SK-N-SH (cell line): ENCODE results near the gene PWWP2B. TPM values are rescaled to one million over a fixed set of nuclear protein-coding genes. Genes with fewer than 3 reads are reported as not detected.

Source experiments
- CTCF ChIA-PET: fragments of 300-600, 350-600 bp; formaldehyde crosslinking; extraction: SDS; loops from one replicate; lab custom pipeline; 2021; lab: Yijun Ruan, JAX
- POLR2A ChIA-PET: fragments of 350-600 bp; sonication (Branson Sonifier 250); formaldehyde crosslinking; extraction: SDS; loops from one replicate; lab custom pipeline; 2020; ENCODE audit warnings: antibody characterized with exemption, inconsistent platforms; lab: Yijun Ruan, JAX
- DNase-seq: peaks from one replicate; pipeline ENCODE4 v3.0.0; 2012
- H2AFZ ChIP-seq: fragments of 200-600 bp; sonication (generic); 2 replicates; pipeline ENCODE4 v1.8.1; 2016; ENCODE audit warnings: antibody characterized with exemption, mild to moderate bottlenecking, low read depth
- H3F3A ChIP-seq: fragments of 200-600 bp; sonication (generic); replicated peaks from 2 replicates; pipeline ENCODE3; 2016; ENCODE audit warnings: antibody characterized with exemption, mild to moderate bottlenecking; ENCODE audit not compliant: insufficient read depth
- H3K27ac ChIP-seq, 2 experiments: fragments of 200-500 bp in 1 of 2; fragments of 200-600 bp in 1 of 2; sonication (Bioruptor generic) in 1 of 2; sonication (generic), shearing (Covaris generic) in 1 of 2; 2 replicates each; pipeline versions ENCODE4 v1.5.1 to v1.6.1; 2014 to 2016; ENCODE audit warnings: low read depth in 2 of 2, inconsistent platforms in 1 of 2, low read length in 1 of 2, mild to moderate bottlenecking in 1 of 2, mixed read lengths in 1 of 2
- H3K27me3 ChIP-seq: fragments of 200-600 bp; sonication (generic), shearing (Covaris generic); 2 replicates; pipeline ENCODE4 v1.6.1; 2016; ENCODE audit warnings: mixed run types; ENCODE audit not compliant: insufficient read depth
- H3K36me3 ChIP-seq, 2 experiments: fragments of 200-500 bp in 1 of 2; fragments of 200-600 bp in 1 of 2; sonication (Bioruptor generic) in 1 of 2; sonication (generic) in 1 of 2; replicated peaks in 1 of 2; 2 replicates each; pipeline versions ENCODE3 to v1.5.1; 2014 to 2016; ENCODE audit warnings: low read length in 1 of 2, mild to moderate bottlenecking in 1 of 2; ENCODE audit not compliant: insufficient read depth in 2 of 2, control insufficient read depth in 1 of 2
- H3K4me1 ChIP-seq, 2 experiments: fragments of 200-500 bp in 1 of 2; fragments of 200-600 bp in 1 of 2; sonication (Bioruptor generic) in 1 of 2; sonication (generic), shearing (Covaris generic) in 1 of 2; 2 replicates each; pipeline versions ENCODE4 v1.5.1 to v1.6.1; 2014 to 2016; ENCODE audit warnings: low read depth in 1 of 2, low read length in 1 of 2, mixed run types in 1 of 2; ENCODE audit not compliant: insufficient read depth in 2 of 2, control insufficient read depth in 1 of 2
- H3K4me2 ChIP-seq: fragments of 200-600 bp; sonication (generic), shearing (Covaris generic); 2 replicates; pipeline ENCODE4 v1.6.1; 2017; ENCODE audit warnings: mixed run types
- H3K4me3 ChIP-seq, 2 experiments: fragments of 200-500 bp in 1 of 2; fragments of 200-600 bp in 1 of 2; sonication (Bioruptor generic) in 1 of 2; sonication (generic), shearing (Covaris generic) in 1 of 2; 2 replicates each; pipeline versions ENCODE4 v1.5.1 to v1.8.1; 2014 to 2016; ENCODE audit warnings: low read depth in 2 of 2, inconsistent platforms in 1 of 2, low read length in 1 of 2, mild to moderate bottlenecking in 1 of 2, mixed read lengths in 1 of 2, moderate library complexity in 1 of 2
- H3K79me2 ChIP-seq: fragments of 200-600 bp; sonication (generic); 2 replicates; pipeline ENCODE4 v1.8.1; 2017; ENCODE audit warnings: mild to moderate bottlenecking; ENCODE audit not compliant: insufficient read depth
- H3K9ac ChIP-seq: fragments of 200-600 bp; sonication (generic); 2 replicates; pipeline ENCODE4 v1.6.1; 2017; ENCODE audit warnings: mixed run types
- H3K9me2 ChIP-seq: fragments of 200-600 bp; sonication (generic); 2 replicates; pipeline ENCODE4 v1.6.1; 2017; ENCODE audit warnings: mixed run types
- H3K9me3 ChIP-seq: fragments of 200-600 bp; sonication (generic); 2 replicates; pipeline ENCODE4 v1.6.1; 2017; ENCODE audit warnings: mixed run types, mild to moderate bottlenecking, moderate library complexity
- H4K20me1 ChIP-seq: fragments of 200-600 bp; sonication (generic); 2 replicates; pipeline ENCODE4 v1.6.1; 2017; ENCODE audit warnings: mild to moderate bottlenecking, mixed run types; ENCODE audit not compliant: insufficient read depth
- CHD2 ChIP-seq: fragments of 150-350 bp; IDR thresholded peaks from 2 replicates; pipeline ENCODE4 v1.6.1; 2018; ENCODE audit warnings: low read length; ENCODE audit not compliant: partially characterized antibody
- ELF1 ChIP-seq: IDR thresholded peaks from 2 replicates; pipeline ENCODE4 v1.4.0; 2012
- EZH2phosphoT487 ChIP-seq: fragments of 200-600 bp; sonication (generic); IDR thresholded peaks from 2 replicates; pipeline ENCODE4 v1.6.1; 2017; ENCODE audit warnings: low read depth, mixed run types, mild to moderate bottlenecking, antibody characterized with exemption, moderate library complexity, borderline replicate concordance
- FOSL2 ChIP-seq: IDR thresholded peaks from 2 replicates; pipeline ENCODE4 v1.4.0; 2012; ENCODE audit warnings: low read depth, mild to moderate bottlenecking, moderate library complexity, borderline replicate concordance
- FOXM1 ChIP-seq: IDR thresholded peaks from 2 replicates; pipeline ENCODE4 v1.4.0; 2012; ENCODE audit warnings: low read depth, mild to moderate bottlenecking
- GABPA ChIP-seq: IDR thresholded peaks from 2 replicates; pipeline ENCODE4 v1.4.0; 2012; ENCODE audit warnings: low read depth, mild to moderate bottlenecking
- JUND ChIP-seq: IDR thresholded peaks from 2 replicates; pipeline ENCODE4 v1.4.0; 2012
- NFIC ChIP-seq: IDR thresholded peaks from 2 replicates; pipeline ENCODE4 v1.4.0; 2012; ENCODE audit warnings: borderline replicate concordance
- POLR2AphosphoS5 ChIP-seq: IDR thresholded peaks from 2 replicates; pipeline ENCODE4 v1.6.1; 2012; ENCODE audit warnings: low read depth, low read length
- RAD21 ChIP-seq: IDR thresholded peaks from 2 replicates; pipeline ENCODE4 v1.6.1; 2012; ENCODE audit warnings: mild to moderate bottlenecking, low read length
- RFX5 ChIP-seq: IDR thresholded peaks from 2 replicates; pipeline ENCODE4 v1.6.1; 2012; ENCODE audit warnings: mild to moderate bottlenecking, improper control_type of control experiment, low read length
- RXRA ChIP-seq: IDR thresholded peaks from 2 replicates; pipeline ENCODE4 v1.4.0; 2012; ENCODE audit warnings: low read depth, mild to moderate bottlenecking, borderline replicate concordance
- SIN3A ChIP-seq: IDR thresholded peaks from 2 replicates; pipeline ENCODE4 v1.6.1; 2012; ENCODE audit warnings: low read depth, mild to moderate bottlenecking, low read length, moderate library complexity, borderline replicate concordance
- SMC3 ChIP-seq: IDR thresholded peaks from 2 replicates; pipeline ENCODE4 v1.6.1; 2012; ENCODE audit warnings: low read depth, low read length, improper control_type of control experiment
- TAF1 ChIP-seq: IDR thresholded peaks from 2 replicates; pipeline ENCODE4 v1.6.1; 2012; ENCODE audit warnings: low read depth, mild to moderate bottlenecking, low read length, moderate library complexity, borderline replicate concordance
- YY1 ChIP-seq: IDR thresholded peaks from 2 replicates; pipeline ENCODE4 v1.4.0; 2012; ENCODE audit warnings: low read depth, mild to moderate bottlenecking
- WGBS: methylation state at CpG from one replicate; pipeline ENCODE4 v1.1.6; 2017; ENCODE audit warnings: low lambda C conversion rate; 5-methylcytosine and 5-hydroxymethylcytosine counted together
- polyA plus RNA-seq, 3 experiments: library from polyadenylated mRNA; depleted of rRNA; stranded (reverse); fragments of >200 nt; gene quantifications; 2 replicates each; pipeline ENCODE4 v1.2.3, GENCODE V29; 2012
- TF ChIP-seq, protein P1 (sequence below): fragments of 150-350 bp; IDR thresholded peaks from 2 replicates; pipeline ENCODE4 v1.6.1; 2016; ENCODE audit warnings: mild to moderate bottlenecking, low read depth, low read length
- TF ChIP-seq, protein P2 (sequence below): fragments of 150-350 bp; IDR thresholded peaks from 2 replicates; pipeline ENCODE4 v1.6.1; 2017; ENCODE audit warnings: antibody characterized with exemption, low read length, low read depth, borderline replicate concordance
- TF ChIP-seq, protein P3 (sequence below): IDR thresholded peaks from 2 replicates; pipeline ENCODE4 v1.4.0; 2012; ENCODE audit warnings: low read depth
- TF ChIP-seq, protein P4 (sequence below): IDR thresholded peaks from 2 replicates; pipeline ENCODE4 v1.6.1; 2012; ENCODE audit warnings: mild to moderate bottlenecking, low read depth, low read length, moderate library complexity

The PWWP2B gene
- polyA plus RNA-seq, 1 of the 3 experiments (the other 2 are of a cell fraction), result 2.4 TPM

DNA sequence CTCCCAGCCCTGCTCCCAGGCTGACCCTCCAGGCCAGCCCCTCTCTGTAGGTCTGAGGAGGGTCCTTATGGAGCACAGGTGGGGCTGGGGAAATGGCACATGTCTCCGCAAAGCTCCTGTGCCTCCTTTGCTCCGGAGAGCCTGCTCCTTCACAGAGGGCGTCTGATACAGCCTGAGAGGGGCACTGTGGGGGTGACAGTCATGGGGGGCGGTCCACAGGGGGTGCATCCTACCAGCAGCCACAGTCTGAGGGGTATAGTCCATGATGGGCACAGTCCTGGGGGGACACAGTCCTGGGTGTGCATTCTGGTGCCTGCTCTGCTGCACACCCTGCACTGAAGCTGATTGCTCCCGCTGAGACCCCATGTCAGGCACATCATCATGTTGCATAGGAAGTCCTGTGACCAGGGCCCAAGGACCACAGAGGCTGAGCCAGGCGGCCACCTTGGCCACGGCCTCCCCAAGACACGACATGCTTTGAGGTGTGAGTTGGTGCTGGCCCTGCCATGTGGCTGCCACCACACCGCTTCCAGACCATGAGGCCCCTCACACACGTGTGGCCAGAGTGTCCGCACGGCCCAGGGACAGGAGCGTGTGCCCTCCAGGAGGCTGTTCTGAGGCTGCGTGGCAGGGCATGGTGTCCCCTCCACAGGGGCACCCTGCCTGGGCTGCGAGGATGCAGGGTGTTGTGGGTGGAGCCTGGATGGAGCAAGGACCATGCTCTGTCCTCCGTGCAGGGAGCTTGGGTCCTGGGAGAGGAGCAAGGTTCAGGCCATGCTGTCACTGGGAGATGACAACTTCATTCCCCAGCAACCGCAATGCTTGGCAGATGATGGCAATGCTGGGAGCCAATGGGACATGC is 59.2 kb downstream of the PWWP2B start:
- Histone ChIP-seq H3K79me2 (no peaks in the 10 kb centered on the region), H3K4me1 (peaks cover 0 to 13% of the 10 kb centered on the region in 2 experiments; a peak in 1 of 4 replicates), H2AFZ (no peak overlapping the region), H3K9me2 (no peaks in the 10 kb centered on the region), H3K4me2 (no peak overlapping the region), H3K4me3 (no peak overlapping the region), H3K27me3 (no peaks in the 10 kb centered on the region), H3K27ac (no peak overlapping the region), H3F3A (no peaks in the 10 kb centered on the region), H3K36me3 (no peaks in the 10 kb centered on the region), H3K9me3 (no peaks in the 10 kb centered on the region), H4K20me1 (no peaks in the 10 kb centered on the region), H3K9ac (no peak overlapping the region)
- DNase-seq, result no peak
- no peak for TF ChIP-seq ELF1
- TF ChIP-seq, protein P1, sequence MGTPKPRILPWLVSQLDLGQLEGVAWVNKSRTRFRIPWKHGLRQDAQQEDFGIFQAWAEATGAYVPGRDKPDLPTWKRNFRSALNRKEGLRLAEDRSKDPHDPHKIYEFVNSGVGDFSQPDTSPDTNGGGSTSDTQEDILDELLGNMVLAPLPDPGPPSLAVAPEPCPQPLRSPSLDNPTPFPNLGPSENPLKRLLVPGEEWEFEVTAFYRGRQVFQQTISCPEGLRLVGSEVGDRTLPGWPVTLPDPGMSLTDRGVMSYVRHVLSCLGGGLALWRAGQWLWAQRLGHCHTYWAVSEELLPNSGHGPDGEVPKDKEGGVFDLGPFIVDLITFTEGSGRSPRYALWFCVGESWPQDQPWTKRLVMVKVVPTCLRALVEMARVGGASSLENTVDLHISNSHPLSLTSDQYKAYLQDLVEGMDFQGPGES, result no peak
- no peak for TF ChIP-seq RXRA
- TF ChIP-seq, protein P2, sequence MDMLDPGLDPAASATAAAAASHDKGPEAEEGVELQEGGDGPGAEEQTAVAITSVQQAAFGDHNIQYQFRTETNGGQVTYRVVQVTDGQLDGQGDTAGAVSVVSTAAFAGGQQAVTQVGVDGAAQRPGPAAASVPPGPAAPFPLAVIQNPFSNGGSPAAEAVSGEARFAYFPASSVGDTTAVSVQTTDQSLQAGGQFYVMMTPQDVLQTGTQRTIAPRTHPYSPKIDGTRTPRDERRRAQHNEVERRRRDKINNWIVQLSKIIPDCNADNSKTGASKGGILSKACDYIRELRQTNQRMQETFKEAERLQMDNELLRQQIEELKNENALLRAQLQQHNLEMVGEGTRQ, result no peak
- TF ChIP-seq RAD21, result no peak
- TF ChIP-seq FOXM1, result no peak
- no peak for TF ChIP-seq SIN3A
- no peak for TF ChIP-seq CHD2
- no peak for TF ChIP-seq SMC3
- TF ChIP-seq TAF1, result no peak
- no peak for TF ChIP-seq YY1
- no peak for TF ChIP-seq RFX5
- no peak for TF ChIP-seq EZH2phosphoT487
- no peak for TF ChIP-seq NFIC
- TF ChIP-seq, protein P3, sequence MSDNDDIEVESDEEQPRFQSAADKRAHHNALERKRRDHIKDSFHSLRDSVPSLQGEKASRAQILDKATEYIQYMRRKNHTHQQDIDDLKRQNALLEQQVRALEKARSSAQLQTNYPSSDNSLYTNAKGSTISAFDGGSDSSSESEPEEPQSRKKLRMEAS, result no peak
- TF ChIP-seq FOSL2, result no peak
- TF ChIP-seq, protein P4, sequence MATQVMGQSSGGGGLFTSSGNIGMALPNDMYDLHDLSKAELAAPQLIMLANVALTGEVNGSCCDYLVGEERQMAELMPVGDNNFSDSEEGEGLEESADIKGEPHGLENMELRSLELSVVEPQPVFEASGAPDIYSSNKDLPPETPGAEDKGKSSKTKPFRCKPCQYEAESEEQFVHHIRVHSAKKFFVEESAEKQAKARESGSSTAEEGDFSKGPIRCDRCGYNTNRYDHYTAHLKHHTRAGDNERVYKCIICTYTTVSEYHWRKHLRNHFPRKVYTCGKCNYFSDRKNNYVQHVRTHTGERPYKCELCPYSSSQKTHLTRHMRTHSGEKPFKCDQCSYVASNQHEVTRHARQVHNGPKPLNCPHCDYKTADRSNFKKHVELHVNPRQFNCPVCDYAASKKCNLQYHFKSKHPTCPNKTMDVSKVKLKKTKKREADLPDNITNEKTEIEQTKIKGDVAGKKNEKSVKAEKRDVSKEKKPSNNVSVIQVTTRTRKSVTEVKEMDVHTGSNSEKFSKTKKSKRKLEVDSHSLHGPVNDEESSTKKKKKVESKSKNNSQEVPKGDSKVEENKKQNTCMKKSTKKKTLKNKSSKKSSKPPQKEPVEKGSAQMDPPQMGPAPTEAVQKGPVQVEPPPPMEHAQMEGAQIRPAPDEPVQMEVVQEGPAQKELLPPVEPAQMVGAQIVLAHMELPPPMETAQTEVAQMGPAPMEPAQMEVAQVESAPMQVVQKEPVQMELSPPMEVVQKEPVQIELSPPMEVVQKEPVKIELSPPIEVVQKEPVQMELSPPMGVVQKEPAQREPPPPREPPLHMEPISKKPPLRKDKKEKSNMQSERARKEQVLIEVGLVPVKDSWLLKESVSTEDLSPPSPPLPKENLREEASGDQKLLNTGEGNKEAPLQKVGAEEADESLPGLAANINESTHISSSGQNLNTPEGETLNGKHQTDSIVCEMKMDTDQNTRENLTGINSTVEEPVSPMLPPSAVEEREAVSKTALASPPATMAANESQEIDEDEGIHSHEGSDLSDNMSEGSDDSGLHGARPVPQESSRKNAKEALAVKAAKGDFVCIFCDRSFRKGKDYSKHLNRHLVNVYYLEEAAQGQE, result no peak
- TF ChIP-seq GABPA, result no peak
- no peak for TF ChIP-seq JUND
- TF ChIP-seq POLR2AphosphoS5, result no peak
- WGBS, result 68% methylated on average over 10 of the region's 17 CpGs
- ChIA-PET POLR2A (no interaction called here), CTCF (interaction anchor here (0.6 to 2.4 kb wide), 10 partner anchors 10 to 234 kb away, joined by 3 to 8 read pairs (median 3); no protein-coding TSS in a partner anchor)
